HEK293 (cell line): Measurements from ENCODE around the gene GALNT11.

ENCODE experiments used
- CTCF ChIA-PET: fragments of 350-600 bp; formaldehyde crosslinking; extraction: SDS; loops from one replicate; lab custom pipeline; 2021; ENCODE audit warnings: antibody characterized with exemption; lab: Yijun Ruan, JAX
- POLR2A ChIA-PET: fragments of 300-600 bp; formaldehyde crosslinking; extraction: SDS; loops from one replicate; lab custom pipeline; 2020; ENCODE audit warnings: antibody characterized with exemption, inconsistent platforms; lab: Yijun Ruan, JAX
- H3K27ac ChIP-seq: fragments of 200-500 bp; sonication (Bioruptor generic); 2 replicates; pipeline ENCODE4 v1.5.1; 2014; ENCODE audit warnings: low read depth, low read length, control low read depth, inconsistent platforms; ENCODE audit errors: extremely low read depth
- H3K36me3 ChIP-seq, 2 experiments: fragments of 200-500 bp in 1 of 2; sonication (Bioruptor generic) in 1 of 2; 1 replicate in 1 of 2; 2 replicates in 1 of 2; pipeline ENCODE4 v1.5.1; 2014 to 2017; ENCODE audit warnings: inconsistent platforms in 2 of 2, low read length in 2 of 2; ENCODE audit not compliant: control insufficient read depth in 2 of 2, insufficient read depth in 1 of 2
- H3K4me1 ChIP-seq: fragments of 200-500 bp; sonication (Bioruptor generic); 2 replicates; pipeline ENCODE4 v1.5.1; 2014; ENCODE audit warnings: mild to moderate bottlenecking, low read length, inconsistent platforms; ENCODE audit not compliant: control insufficient read depth, insufficient read depth
- H3K4me3 ChIP-seq: 2 replicates; pipeline ENCODE4 v1.5.1; 2011; ENCODE audit warnings: low read depth, mild to moderate bottlenecking, control low read depth, low read length, moderate library complexity
- H3K9me3 ChIP-seq: fragments of 200-500 bp; sonication (Bioruptor generic); 2 replicates; pipeline ENCODE4 v1.5.1; 2014; ENCODE audit warnings: low read depth, low read length, inconsistent platforms; ENCODE audit not compliant: control insufficient read depth, insufficient read depth
- EGR2 ChIP-seq: fragments of 450-650 bp; formaldehyde crosslinking; IDR thresholded peaks from 2 replicates; pipeline ENCODE4 v1.5.1; 2016; ENCODE audit warnings: low read depth, missing biosample characterization, missing genetic modification characterization
- IKZF3 ChIP-seq: fragments of 450-650 bp; IDR thresholded peaks from 2 replicates; pipeline ENCODE4 v1.5.0; 2018; ENCODE audit warnings: missing biosample characterization, mild to moderate bottlenecking, missing genetic modification characterization, moderate library complexity
- MZF1 ChIP-seq: fragments of 450-650 bp; formaldehyde crosslinking; IDR thresholded peaks from 2 replicates; pipeline ENCODE4 v1.5.1; 2017; ENCODE audit warnings: missing biosample characterization, missing genetic modification characterization, borderline replicate concordance
- RBAK ChIP-seq: fragments of 450-650 bp; formaldehyde crosslinking; IDR thresholded peaks from 2 replicates; pipeline ENCODE4 v1.5.1; 2016; ENCODE audit warnings: missing biosample characterization, missing genetic modification characterization
- SETDB1 ChIP-seq: IDR thresholded peaks from one replicate; pipeline ENCODE4 v1.6.1; 2017; ENCODE audit warnings: mild to moderate bottlenecking, low read length, moderate library complexity, mixed read lengths; ENCODE audit not compliant: insufficient read length
- ZFP41 ChIP-seq: fragments of 450-650 bp; formaldehyde crosslinking; IDR thresholded peaks from 2 replicates; pipeline ENCODE4 v1.5.1; 2016; ENCODE audit warnings: missing biosample characterization, missing genetic modification characterization, borderline replicate concordance
- ZNF146 ChIP-seq: fragments of 450-650 bp; formaldehyde crosslinking; IDR thresholded peaks from 2 replicates; pipeline ENCODE4 v1.5.1; 2016; ENCODE audit warnings: missing biosample characterization, missing genetic modification characterization
- ZNF184 ChIP-seq: fragments of 450-650 bp; IDR thresholded peaks from 2 replicates; pipeline ENCODE4 v1.5.1; 2018; ENCODE audit warnings: missing biosample characterization, mild to moderate bottlenecking, missing genetic modification characterization
- ZNF398 ChIP-seq: fragments of 450-650 bp; formaldehyde crosslinking; IDR thresholded peaks from 2 replicates; pipeline ENCODE4 v1.5.1; 2017; ENCODE audit warnings: missing biosample characterization, missing genetic modification characterization
- ZNF473 ChIP-seq: fragments of 450-650 bp; formaldehyde crosslinking; IDR thresholded peaks from 2 replicates; pipeline ENCODE4 v1.5.1; 2017; ENCODE audit warnings: missing biosample characterization, missing genetic modification characterization
- ZNF529 ChIP-seq: fragments of 450-650 bp; formaldehyde crosslinking; IDR thresholded peaks from 2 replicates; pipeline ENCODE4 v1.5.1; 2017; ENCODE audit warnings: missing genetic modification characterization, missing biosample characterization; ENCODE audit not compliant: insufficient replicate concordance
- ZNF548 ChIP-seq: fragments of 450-650 bp; formaldehyde crosslinking; IDR thresholded peaks from 2 replicates; pipeline ENCODE4 v1.5.1; 2016; ENCODE audit warnings: missing biosample characterization, missing genetic modification characterization
- ZNF549 ChIP-seq: fragments of 450-650 bp; IDR thresholded peaks from 2 replicates; pipeline ENCODE4 v1.5.1; 2018; ENCODE audit warnings: missing biosample characterization, missing genetic modification characterization, mild to moderate bottlenecking, inconsistent platforms, moderate library complexity
- ZNF610 ChIP-seq: fragments of 450-650 bp; formaldehyde crosslinking; IDR thresholded peaks from 2 replicates; pipeline ENCODE4 v1.5.1; 2016; ENCODE audit warnings: missing biosample characterization, missing genetic modification characterization, borderline replicate concordance
- ZSCAN5A ChIP-seq: fragments of 450-650 bp; formaldehyde crosslinking; IDR thresholded peaks from 2 replicates; pipeline ENCODE4 v1.5.1; 2016; ENCODE audit warnings: missing biosample characterization, missing genetic modification characterization
- TF ChIP-seq, protein P1 (sequence below): fragments of 450-650 bp; formaldehyde crosslinking; IDR thresholded peaks from 2 replicates; pipeline ENCODE4 v1.5.1; 2016; ENCODE audit warnings: missing biosample characterization, missing genetic modification characterization, low read depth

GALNT11 gene

GRCh38 chr7:152121432-152121831 lies 96.0 kb downstream of the GALNT11 start:
- TF ChIP-seq EGR2 (tag by site-specific recombination) (no peak), ZNF473 (tag by site-specific recombination) (no peak), ZNF146 (tag by site-specific recombination) (no peak)
- no peak overlapping the region for H3K27ac ChIP-seq
- POLR2A ChIA-PET, result no interaction called here
- CTCF ChIA-PET, result no interaction called here
- H3K9me3 ChIP-seq, result no peaks in the 10 kb centered on the region
- H3K36me3 ChIP-seq, result peaks cover under 1 to 94% of the 10 kb centered on the region in 2 experiments
- H3K4me1 ChIP-seq, result no peaks in the 10 kb centered on the region
- H3K4me3 ChIP-seq, result no peak overlapping the region

GRCh38 chr7:152122540-152122939 lies 97.1 kb downstream of the GALNT11 start:
- peaks cover 0 to 94% of the 10 kb centered on the region in 2 experiments; a peak in 2 of 3 replicates for H3K36me3 ChIP-seq
- CTCF ChIA-PET, result no interaction called here
- H3K4me1 ChIP-seq, result no peaks in the 10 kb centered on the region
- H3K27ac ChIP-seq, result no peak overlapping the region
- TF ChIP-seq ZNF610, result no peak
- no peak for TF ChIP-seq ZFP41 (tag by site-specific recombination)
- TF ChIP-seq, protein P1, sequence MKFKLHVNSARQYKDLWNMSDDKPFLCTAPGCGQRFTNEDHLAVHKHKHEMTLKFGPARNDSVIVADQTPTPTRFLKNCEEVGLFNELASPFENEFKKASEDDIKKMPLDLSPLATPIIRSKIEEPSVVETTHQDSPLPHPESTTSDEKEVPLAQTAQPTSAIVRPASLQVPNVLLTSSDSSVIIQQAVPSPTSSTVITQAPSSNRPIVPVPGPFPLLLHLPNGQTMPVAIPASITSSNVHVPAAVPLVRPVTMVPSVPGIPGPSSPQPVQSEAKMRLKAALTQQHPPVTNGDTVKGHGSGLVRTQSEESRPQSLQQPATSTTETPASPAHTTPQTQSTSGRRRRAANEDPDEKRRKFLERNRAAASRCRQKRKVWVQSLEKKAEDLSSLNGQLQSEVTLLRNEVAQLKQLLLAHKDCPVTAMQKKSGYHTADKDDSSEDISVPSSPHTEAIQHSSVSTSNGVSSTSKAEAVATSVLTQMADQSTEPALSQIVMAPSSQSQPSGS (tag by site-specific recombination), result no peak
- TF ChIP-seq ZSCAN5A (tag by site-specific recombination), result no peak
- TF ChIP-seq ZNF184 (tag by site-specific recombination), result no peak
- TF ChIP-seq MZF1 (tag by site-specific recombination), result no peak
- TF ChIP-seq, all 188 proteins: peak for 0
- POLR2A ChIA-PET, result no interaction called here
- Histone ChIP-seq H3K9me3 (no peaks in the 10 kb centered on the region), H3K4me3 (no peak overlapping the region)

- Histone ChIP-seq H3K27ac (no peak overlapping the region), H3K4me1 (no peaks in the 10 kb centered on the region), H3K4me3 (no peak overlapping the region), H3K9me3 (no peaks in the 10 kb centered on the region), H3K36me3 (peaks cover 0 to 90% of the 10 kb centered on the region in 2 experiments; a peak in 1 of 3 replicates)
- ChIA-PET POLR2A (no interaction called here), CTCF (no interaction called here)
- TF ChIP-seq RBAK (tag by site-specific recombination) (no peak), ZNF548 (tag by site-specific recombination) (no peak), ZNF398 (tag by site-specific recombination) (no peak), ZNF529 (tag by site-specific recombination) (no peak), IKZF3 (no peak)
Observed at GRCh38 chr7:152126741-152127140, 101.3 kb downstream of the GALNT11 start.

GRCh38 chr7:152127229-152127628 lies 101.8 kb downstream of the GALNT11 start:
- H3K9me3 ChIP-seq, result no peaks in the 10 kb centered on the region
- POLR2A ChIA-PET, result no interaction called here
- CTCF ChIA-PET, result no interaction called here
- peak; percentile 44 for TF ChIP-seq SETDB1
- no peak for TF ChIP-seq ZNF549 (tag by site-specific recombination)
- TF ChIP-seq, all 188 proteins: peak for 1
- Histone ChIP-seq H3K36me3 (peaks cover 0 to 90% of the 10 kb centered on the region in 2 experiments; a peak in 1 of 3 replicates), H3K4me1 (no peaks in the 10 kb centered on the region), H3K27ac (no peak overlapping the region), H3K4me3 (no peak overlapping the region)
